SK-N-SH (cell line): ENCODE data around the gene SPPL2C. TPM values are rescaled to one million over a fixed set of nuclear protein-coding genes. Genes with fewer than 3 reads are reported as not detected.

Source experiments
- CTCF ChIA-PET: fragments of 300-600, 350-600 bp; formaldehyde crosslinking; extraction: SDS; loops from one replicate; lab custom pipeline; 2021; lab: Yijun Ruan, JAX
- POLR2A ChIA-PET: fragments of 350-600 bp; sonication (Branson Sonifier 250); formaldehyde crosslinking; extraction: SDS; loops from one replicate; lab custom pipeline; 2020; ENCODE audit warnings: antibody characterized with exemption, inconsistent platforms; lab: Yijun Ruan, JAX
- DNase-seq: peaks from one replicate; pipeline ENCODE4 v3.0.0; 2012
- H2AFZ ChIP-seq: fragments of 200-600 bp; sonication (generic); 2 replicates; pipeline ENCODE4 v1.8.1; 2016; ENCODE audit warnings: antibody characterized with exemption, mild to moderate bottlenecking, low read depth
- H3F3A ChIP-seq: fragments of 200-600 bp; sonication (generic); replicated peaks from 2 replicates; pipeline ENCODE3; 2016; ENCODE audit warnings: antibody characterized with exemption, mild to moderate bottlenecking; ENCODE audit not compliant: insufficient read depth
- H3K27ac ChIP-seq, 2 experiments: fragments of 200-500 bp in 1 of 2; fragments of 200-600 bp in 1 of 2; sonication (Bioruptor generic) in 1 of 2; sonication (generic), shearing (Covaris generic) in 1 of 2; 2 replicates each; pipeline versions ENCODE4 v1.5.1 to v1.6.1; 2014 to 2016; ENCODE audit warnings: low read depth in 2 of 2, inconsistent platforms in 1 of 2, low read length in 1 of 2, mild to moderate bottlenecking in 1 of 2, mixed read lengths in 1 of 2
- H3K27me3 ChIP-seq: fragments of 200-600 bp; sonication (generic), shearing (Covaris generic); 2 replicates; pipeline ENCODE4 v1.6.1; 2016; ENCODE audit warnings: mixed run types; ENCODE audit not compliant: insufficient read depth
- H3K36me3 ChIP-seq, 2 experiments: fragments of 200-500 bp in 1 of 2; fragments of 200-600 bp in 1 of 2; sonication (Bioruptor generic) in 1 of 2; sonication (generic) in 1 of 2; replicated peaks in 1 of 2; 2 replicates each; pipeline versions ENCODE3 to v1.5.1; 2014 to 2016; ENCODE audit warnings: low read length in 1 of 2, mild to moderate bottlenecking in 1 of 2; ENCODE audit not compliant: insufficient read depth in 2 of 2, control insufficient read depth in 1 of 2
- H3K4me1 ChIP-seq, 2 experiments: fragments of 200-500 bp in 1 of 2; fragments of 200-600 bp in 1 of 2; sonication (Bioruptor generic) in 1 of 2; sonication (generic), shearing (Covaris generic) in 1 of 2; 2 replicates each; pipeline versions ENCODE4 v1.5.1 to v1.6.1; 2014 to 2016; ENCODE audit warnings: low read depth in 1 of 2, low read length in 1 of 2, mixed run types in 1 of 2; ENCODE audit not compliant: insufficient read depth in 2 of 2, control insufficient read depth in 1 of 2
- H3K4me2 ChIP-seq: fragments of 200-600 bp; sonication (generic), shearing (Covaris generic); 2 replicates; pipeline ENCODE4 v1.6.1; 2017; ENCODE audit warnings: mixed run types
- H3K4me3 ChIP-seq, 2 experiments: fragments of 200-500 bp in 1 of 2; fragments of 200-600 bp in 1 of 2; sonication (Bioruptor generic) in 1 of 2; sonication (generic), shearing (Covaris generic) in 1 of 2; 2 replicates each; pipeline versions ENCODE4 v1.5.1 to v1.8.1; 2014 to 2016; ENCODE audit warnings: low read depth in 2 of 2, inconsistent platforms in 1 of 2, low read length in 1 of 2, mild to moderate bottlenecking in 1 of 2, mixed read lengths in 1 of 2, moderate library complexity in 1 of 2
- H3K79me2 ChIP-seq: fragments of 200-600 bp; sonication (generic); 2 replicates; pipeline ENCODE4 v1.8.1; 2017; ENCODE audit warnings: mild to moderate bottlenecking; ENCODE audit not compliant: insufficient read depth
- H3K9ac ChIP-seq: fragments of 200-600 bp; sonication (generic); 2 replicates; pipeline ENCODE4 v1.6.1; 2017; ENCODE audit warnings: mixed run types
- H3K9me2 ChIP-seq: fragments of 200-600 bp; sonication (generic); 2 replicates; pipeline ENCODE4 v1.6.1; 2017; ENCODE audit warnings: mixed run types
- H3K9me3 ChIP-seq: fragments of 200-600 bp; sonication (generic); 2 replicates; pipeline ENCODE4 v1.6.1; 2017; ENCODE audit warnings: mixed run types, mild to moderate bottlenecking, moderate library complexity
- H4K20me1 ChIP-seq: fragments of 200-600 bp; sonication (generic); 2 replicates; pipeline ENCODE4 v1.6.1; 2017; ENCODE audit warnings: mild to moderate bottlenecking, mixed run types; ENCODE audit not compliant: insufficient read depth
- EP300 ChIP-seq, 2 experiments: IDR thresholded peaks; 2 replicates each; pipeline versions ENCODE4 v1.4.0 to v1.6.1; 2012; ENCODE audit warnings: borderline replicate concordance in 1 of 2, low read depth in 1 of 2, low read length in 1 of 2
- FOSL2 ChIP-seq: IDR thresholded peaks from 2 replicates; pipeline ENCODE4 v1.4.0; 2012; ENCODE audit warnings: low read depth, mild to moderate bottlenecking, moderate library complexity, borderline replicate concordance
- GABPA ChIP-seq: IDR thresholded peaks from 2 replicates; pipeline ENCODE4 v1.4.0; 2012; ENCODE audit warnings: low read depth, mild to moderate bottlenecking
- GATA2 ChIP-seq: sonication (generic); formaldehyde crosslinking; IDR thresholded peaks from 2 replicates; pipeline ENCODE4 v1.5.0; 2020; ENCODE audit warnings: mild to moderate bottlenecking, missing genetic modification reagents
- MXI1 ChIP-seq: IDR thresholded peaks from 2 replicates; pipeline ENCODE4 v1.6.1; 2012; ENCODE audit warnings: mild to moderate bottlenecking, low read depth, low read length, improper control_type of control experiment
- NFIC ChIP-seq: IDR thresholded peaks from 2 replicates; pipeline ENCODE4 v1.4.0; 2012; ENCODE audit warnings: borderline replicate concordance
- POLR2AphosphoS5 ChIP-seq: IDR thresholded peaks from 2 replicates; pipeline ENCODE4 v1.6.1; 2012; ENCODE audit warnings: low read depth, low read length
- RAD21 ChIP-seq: IDR thresholded peaks from 2 replicates; pipeline ENCODE4 v1.6.1; 2012; ENCODE audit warnings: mild to moderate bottlenecking, low read length
- REST ChIP-seq: IDR thresholded peaks from 2 replicates; pipeline ENCODE4 v1.6.1; 2012; ENCODE audit warnings: mild to moderate bottlenecking, low read depth, low read length, moderate library complexity
- RFX5 ChIP-seq: IDR thresholded peaks from 2 replicates; pipeline ENCODE4 v1.6.1; 2012; ENCODE audit warnings: mild to moderate bottlenecking, improper control_type of control experiment, low read length
- SIN3A ChIP-seq: IDR thresholded peaks from 2 replicates; pipeline ENCODE4 v1.6.1; 2012; ENCODE audit warnings: low read depth, mild to moderate bottlenecking, low read length, moderate library complexity, borderline replicate concordance
- SMC3 ChIP-seq: IDR thresholded peaks from 2 replicates; pipeline ENCODE4 v1.6.1; 2012; ENCODE audit warnings: low read depth, low read length, improper control_type of control experiment
- TAF1 ChIP-seq: IDR thresholded peaks from 2 replicates; pipeline ENCODE4 v1.6.1; 2012; ENCODE audit warnings: low read depth, mild to moderate bottlenecking, low read length, moderate library complexity, borderline replicate concordance
- TEAD4 ChIP-seq: IDR thresholded peaks from 2 replicates; pipeline ENCODE4 v1.4.0; 2012; ENCODE audit warnings: mild to moderate bottlenecking, borderline replicate concordance; ENCODE audit not compliant: insufficient read depth
- USF1 ChIP-seq: IDR thresholded peaks from 2 replicates; pipeline ENCODE4 v1.4.0; 2012; ENCODE audit warnings: low read depth, borderline replicate concordance
- YY1 ChIP-seq: IDR thresholded peaks from 2 replicates; pipeline ENCODE4 v1.4.0; 2012; ENCODE audit warnings: low read depth, mild to moderate bottlenecking
- WGBS: methylation state at CpG from one replicate; pipeline ENCODE4 v1.1.6; 2017; ENCODE audit warnings: low lambda C conversion rate; 5-methylcytosine and 5-hydroxymethylcytosine counted together
- polyA plus RNA-seq, 3 experiments: library from polyadenylated mRNA; depleted of rRNA; stranded (reverse); fragments of >200 nt; gene quantifications; 2 replicates each; pipeline ENCODE4 v1.2.3, GENCODE V29; 2012

Gene SPPL2C
- polyA plus RNA-seq, 1 of the 3 experiments (the other 2 are of a cell fraction), result not detected

GRCh38 chr17:45801421-45801820, 43.3 kb upstream of the SPPL2C start:
- no peak overlapping the region for H3K27ac ChIP-seq
- no peaks in the 10 kb centered on the region for H3K4me1 ChIP-seq
- CTCF ChIA-PET, result interaction anchor here (1.7 to 3.2 kb wide), 4 partner anchors 12 to 30 kb away, joined by 6 to 13 read pairs (median 8); partner anchors contain the start of gene CRHR1
- no peak overlapping the region for H2AFZ ChIP-seq
- peaks cover 22% of the 10 kb centered on the region; the same call in 1 of the 2 replicates for H3K27me3 ChIP-seq
- DNase-seq, result no peak
- TF ChIP-seq SIN3A (no peak), SMC3 (no peak), POLR2AphosphoS5 (no peak), TEAD4 (no peak), USF1 (no peak), EP300 (IDR thresholded peaks at IDR 0.05; ENCODE audit: borderline replicate concordance in 1 of 2, low read depth in 1 of 2, low read length in 1 of 2) (no peak), REST (no peak), GABPA (no peak), FOSL2 (no peak), YY1 (no peak), NFIC (no peak)
- no peaks in the 10 kb centered on the region for H3K9me3 ChIP-seq
- H3F3A ChIP-seq, result no peaks in the 10 kb centered on the region
- no peaks in the 10 kb centered on the region for H4K20me1 ChIP-seq
- H3K4me2 ChIP-seq, result no peak overlapping the region
- POLR2A ChIA-PET, result no interaction called here
- no peaks in the 10 kb centered on the region for H3K9me2 ChIP-seq
- H3K4me3 ChIP-seq, result no peak overlapping the region
- 82% methylated on average over 8 of the region's 8 CpGs for WGBS
- H3K9ac ChIP-seq, result no peak overlapping the region
- no peaks in the 10 kb centered on the region for H3K79me2 ChIP-seq
- H3K36me3 ChIP-seq, result no peaks in the 10 kb centered on the region

GRCh38 chr17:45808845-45809244, 35.8 kb upstream of the SPPL2C start:
- no peak overlapping the region for H3K4me3 ChIP-seq
- no peak overlapping the region for H2AFZ ChIP-seq
- peaks cover 0 to 21% of the 10 kb centered on the region in 2 experiments; a peak in 1 of 4 replicates for H3K4me1 ChIP-seq
- no peaks in the 10 kb centered on the region for H3K79me2 ChIP-seq
- no peak overlapping the region for H3K9ac ChIP-seq
- ChIA-PET CTCF (interaction anchor here (0.6 to 1.5 kb wide), 6 partner anchors 11 to 85 kb away, joined by 3 to 4 read pairs (median 3); no protein-coding TSS in a partner anchor), POLR2A (no interaction called here)
- H3K27me3 ChIP-seq, result peaks cover 9% of the 10 kb centered on the region
- no peaks in the 10 kb centered on the region for H4K20me1 ChIP-seq
- DNase-seq, result no peak
- H3K36me3 ChIP-seq, result no peaks in the 10 kb centered on the region
- H3K9me3 ChIP-seq, result no peaks in the 10 kb centered on the region
- H3F3A ChIP-seq, result no peaks in the 10 kb centered on the region
- 83% methylated on average over 1 of the region's 1 CpG for WGBS
- H3K9me2 ChIP-seq, result no peaks in the 10 kb centered on the region
- no peak overlapping the region for H3K27ac ChIP-seq
- no peak overlapping the region for H3K4me2 ChIP-seq
- TF ChIP-seq RAD21 (no peak), POLR2AphosphoS5 (no peak), RFX5 (no peak), MXI1 (no peak), SIN3A (no peak), TAF1 (no peak), GATA2 (CRISPR knock-in tag) (no peak)
